ENCODE data around the gene NMT1. TPM values are rescaled to one million over a fixed set of nuclear protein-coding genes. Genes with fewer than 3 reads are reported as not detected.

NMT1 gene
- total and polyA plus RNA-seq, 2 donors from 2014 or later, result 72.3 to 98.5 TPM

GRCh38 chr17:45120558-45120957 is 59.4 kb downstream of the NMT1 start:
- Histone ChIP-seq H3K9me3 (ENCODE audit: control insufficient read depth in 2 of 3, insufficient read depth in 1 of 3, low read length in 3 of 3) (no peaks in the 10 kb centered on the region), H3K27ac (ENCODE audit: low read depth in 2 of 2, low read length in 2 of 2) (no peak overlapping the region), H3K36me3 (ENCODE audit: control insufficient read depth in 2 of 3, insufficient read depth in 3 of 3, low read length in 3 of 3) (no peaks in the 10 kb centered on the region), H3K27me3 (ENCODE audit: control insufficient read depth, insufficient read depth, low read length) (no peaks in the 10 kb centered on the region), H3K4me3 (ENCODE audit: low read length in 3 of 3) (no peak overlapping the region), H3K4me1 (ENCODE audit: control insufficient read depth in 2 of 3, insufficient read depth in 2 of 3, low read depth in 1 of 3, low read length in 3 of 3) (no peaks in the 10 kb centered on the region), H3K9ac (ENCODE audit: low read length in 3 of 3) (no peak overlapping the region)
- FAIRE-seq (no peak), DNase-seq (no peak)
- intact Hi-C loops (cut with DNase I), result no loop called here
- no peak for TF ChIP-seq CTCF (IDR thresholded peaks at IDR 0.05; ENCODE audit: borderline replicate concordance, extremely low read depth, insufficient read depth)

GRCh38 chr17:45121055-45121454 is 59.9 kb downstream of the NMT1 start:
- DNase-seq (peak in 3 of 5 donors; percentile 18 to 78 (median 52)), FAIRE-seq (no peak)
- no peaks in the 10 kb centered on the region for H3K9me3 ChIP-seq (ENCODE audit: control insufficient read depth in 2 of 3, insufficient read depth in 1 of 3, low read length in 3 of 3)
- H3K4me3 ChIP-seq (ENCODE audit: low read length in 3 of 3), result no peak overlapping the region
- H3K36me3 ChIP-seq (ENCODE audit: control insufficient read depth in 2 of 3, insufficient read depth in 3 of 3, low read length in 3 of 3), result no peaks in the 10 kb centered on the region
- H3K27ac ChIP-seq (ENCODE audit: low read depth in 2 of 2, low read length in 2 of 2), result no peak overlapping the region
- intact Hi-C loops (cut with DNase I), result no loop called here
- no peaks in the 10 kb centered on the region for H3K27me3 ChIP-seq (ENCODE audit: control insufficient read depth, insufficient read depth, low read length)
- H3K9ac ChIP-seq (ENCODE audit: low read length in 3 of 3), result no peak overlapping the region
- TF ChIP-seq CTCF (IDR thresholded peaks at IDR 0.05; ENCODE audit: borderline replicate concordance, extremely low read depth, insufficient read depth), result no peak
- H3K4me1 ChIP-seq (ENCODE audit: control insufficient read depth in 2 of 3, insufficient read depth in 2 of 3, low read depth in 1 of 3, low read length in 3 of 3), result no peaks in the 10 kb centered on the region

DNA sequence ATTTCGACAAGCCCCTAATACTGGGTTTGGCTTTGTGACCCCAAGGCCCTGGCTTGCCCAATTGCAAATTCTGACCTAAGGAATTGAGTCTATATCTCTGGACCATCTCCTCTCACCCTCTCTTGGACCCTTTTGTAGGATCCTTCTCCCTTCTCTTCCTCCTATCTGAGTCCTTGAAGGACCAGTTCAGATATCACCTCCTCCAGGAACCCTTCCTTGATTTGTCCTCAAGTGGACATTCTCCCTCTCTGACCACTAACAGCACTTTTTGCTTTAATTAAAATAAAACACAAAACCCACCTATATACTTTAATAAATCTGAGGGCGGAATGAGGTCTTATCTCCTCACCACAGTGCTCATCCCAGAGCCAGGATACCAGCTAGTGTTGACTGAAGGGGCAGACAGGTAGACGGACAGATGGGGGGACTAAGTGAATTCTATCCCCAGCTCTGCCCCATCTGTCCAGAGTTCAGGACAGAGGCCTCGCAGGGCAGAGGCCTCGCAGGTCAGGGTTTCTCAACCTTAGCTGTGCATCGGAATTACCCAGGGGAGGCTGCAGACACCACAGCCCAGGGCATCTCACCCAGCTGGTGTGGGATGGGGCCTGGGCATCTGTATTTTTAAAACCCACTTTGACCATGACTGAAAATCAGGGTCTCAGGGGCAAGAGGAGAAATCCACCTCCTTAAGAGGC is 62.1 kb downstream of the NMT1 start:
- no peak overlapping the region for H3K9ac ChIP-seq (ENCODE audit: low read length in 3 of 3)
- H3K4me3 ChIP-seq (ENCODE audit: low read length in 3 of 3), result no peak overlapping the region
- H3K9me3 ChIP-seq (ENCODE audit: control insufficient read depth in 2 of 3, insufficient read depth in 1 of 3, low read length in 3 of 3), result no peaks in the 10 kb centered on the region
- TF ChIP-seq CTCF (IDR thresholded peaks at IDR 0.05; ENCODE audit: borderline replicate concordance, extremely low read depth, insufficient read depth), result no peak
- H3K27ac ChIP-seq (ENCODE audit: low read depth in 2 of 2, low read length in 2 of 2), result no peak overlapping the region
- no peaks in the 10 kb centered on the region for H3K27me3 ChIP-seq (ENCODE audit: control insufficient read depth, insufficient read depth, low read length)
- no peak for FAIRE-seq
- no peaks in the 10 kb centered on the region for H3K36me3 ChIP-seq (ENCODE audit: control insufficient read depth in 2 of 3, insufficient read depth in 3 of 3, low read length in 3 of 3)
- intact Hi-C loops (cut with DNase I), result no loop called here
- peak in 1 of 5 donors; percentile 24 for DNase-seq
- peaks cover 0 to 12% (median 3%) of the 10 kb centered on the region in 3 donors for H3K4me1 ChIP-seq (ENCODE audit: control insufficient read depth in 2 of 3, insufficient read depth in 2 of 3, low read depth in 1 of 3, low read length in 3 of 3)
